NCI-H510A (cell line): ENCODE measurements around the gene FAIM.
"Not testable (repeated sequence)": the region's sequence is repeated elsewhere in the genome, so short reads cannot be mapped to it uniquely, and the experiment has no call there.

Experiments used
- DNase-seq: peaks from one replicate; lab custom pipeline; 2025; lab: John Stamatoyannopoulos, UW

Gene FAIM

DNA sequence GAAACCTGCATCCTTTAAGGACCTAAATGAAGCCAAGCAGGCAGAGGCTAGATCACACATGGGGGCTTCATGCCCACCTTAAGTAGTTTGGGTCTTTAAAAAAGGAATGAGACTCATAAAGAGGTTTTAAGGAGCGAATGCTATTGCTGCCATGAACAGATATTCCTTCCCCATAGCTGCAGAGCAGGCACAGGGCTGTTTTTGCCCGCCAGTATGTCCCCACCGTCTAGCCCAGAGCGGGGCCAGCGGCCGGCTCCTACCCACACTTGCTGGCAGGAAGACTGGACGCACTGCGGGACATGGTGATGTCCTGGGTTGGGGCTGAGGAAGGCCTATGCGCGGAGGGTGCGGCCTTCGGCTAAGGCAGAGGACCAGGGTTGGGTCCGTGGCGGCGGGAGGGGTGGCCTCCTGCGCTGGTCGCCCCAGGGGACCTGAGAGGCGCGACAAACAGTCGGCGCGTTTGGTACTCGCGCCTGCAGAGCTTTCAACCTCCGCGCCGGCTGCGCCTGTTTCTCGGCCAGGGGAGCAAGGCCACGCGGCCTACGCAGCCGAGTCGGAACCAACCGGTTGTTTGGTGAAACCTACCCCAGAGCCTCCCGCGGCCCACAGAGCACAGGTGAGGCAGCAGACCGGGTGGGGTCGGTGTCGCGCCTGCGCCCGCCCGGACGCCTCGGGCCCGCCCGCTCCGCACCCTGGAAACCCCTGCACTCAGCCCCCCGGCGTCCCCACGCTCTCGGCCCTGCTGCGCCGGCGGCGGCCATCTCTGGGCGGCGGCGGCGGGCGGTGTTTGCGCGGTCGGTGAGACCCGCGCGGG is at the start of gene FAIM:
Gene FAIM (plus strand): TSS at position 450 of the 814 bp plus-strand sequence. CDS start 10,956 bp downstream, outside the sequence.
- DNase-seq, result peak; percentile 48

DNA sequence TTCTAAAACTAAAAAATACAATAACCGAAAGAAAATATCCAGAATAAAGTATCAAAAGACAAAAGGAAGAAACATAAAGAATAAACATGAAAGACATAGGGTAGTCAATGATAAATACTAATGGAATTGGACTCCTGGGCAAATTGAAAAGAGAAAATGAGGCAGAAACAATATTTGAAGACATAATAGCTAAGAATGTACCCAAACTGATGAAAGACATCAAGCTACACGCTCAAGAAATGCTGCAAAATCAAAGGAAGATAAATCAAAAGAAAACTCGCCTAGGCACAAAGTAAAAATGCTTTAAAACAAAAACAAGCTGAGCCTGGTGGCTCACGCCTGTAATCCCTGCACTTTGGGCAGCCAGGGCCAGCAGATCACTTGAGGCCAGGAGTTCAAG is 49.4 kb upstream of the FAIM start:
- DNase-seq, result no peak

DNA sequence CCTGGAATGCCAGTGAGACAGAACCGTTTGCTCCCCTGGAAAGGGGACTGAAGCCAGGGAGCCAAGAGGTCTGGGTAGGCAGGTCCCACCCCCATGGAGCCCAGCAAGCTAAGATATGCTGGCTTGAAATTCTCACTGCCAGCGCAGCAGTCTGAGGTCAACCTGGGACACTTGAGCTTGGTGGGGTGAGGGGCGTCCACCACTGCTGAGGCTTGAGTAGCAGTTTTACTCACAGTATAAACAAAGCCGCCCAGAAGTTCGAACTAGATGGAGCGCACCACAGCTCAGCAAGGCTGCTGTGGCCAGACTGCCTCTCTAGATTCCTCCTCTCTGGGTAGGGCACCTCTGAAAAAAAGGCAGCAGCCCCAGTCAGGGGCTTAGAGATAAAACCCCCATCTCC is 48.1 kb upstream of the FAIM start:
- no peak for DNase-seq

DNA sequence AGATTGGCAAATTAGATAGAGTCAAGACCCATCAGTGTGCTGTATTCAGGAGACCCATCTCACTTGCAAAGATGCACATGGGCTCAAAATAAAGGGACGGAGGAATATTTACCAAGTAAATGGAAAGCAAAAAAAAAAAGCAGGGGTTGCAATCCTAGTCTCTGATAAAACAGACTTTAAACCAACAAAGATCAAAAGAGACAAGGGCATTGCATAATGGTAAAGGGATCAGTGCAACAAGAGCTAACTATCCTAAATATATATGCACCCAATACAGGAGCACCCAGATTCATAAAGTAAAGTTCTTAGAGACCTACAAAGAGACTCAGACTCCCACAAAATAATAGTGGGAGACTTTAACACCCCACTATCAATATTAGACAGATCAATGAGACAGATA is 45.7 kb upstream of the FAIM start:
- DNase-seq, result not testable (repeated sequence)

DNA sequence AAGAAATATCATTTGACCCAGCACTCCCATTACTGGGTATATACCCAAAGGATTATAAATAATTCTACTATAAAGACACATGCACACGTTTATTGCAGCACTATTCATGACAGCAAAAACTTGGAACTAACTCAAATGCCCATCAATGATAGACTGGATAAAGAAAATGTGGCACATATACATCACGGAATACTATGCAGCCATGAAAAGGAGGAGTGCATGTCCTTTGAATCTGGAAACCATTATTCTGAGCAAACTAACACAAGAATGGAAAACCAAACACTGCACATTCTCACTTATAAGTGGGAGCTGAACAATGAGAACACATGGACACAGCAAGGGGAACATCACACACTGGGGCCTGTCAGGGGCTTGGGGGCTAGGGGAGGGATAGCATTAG is 42.3 kb upstream of the FAIM start:
- DNase-seq, result not testable (repeated sequence)

- DNase-seq, result no peak
These were observed 41.2 kb upstream of the FAIM start for GRCh38 chr3:138567403-138567802.

DNA sequence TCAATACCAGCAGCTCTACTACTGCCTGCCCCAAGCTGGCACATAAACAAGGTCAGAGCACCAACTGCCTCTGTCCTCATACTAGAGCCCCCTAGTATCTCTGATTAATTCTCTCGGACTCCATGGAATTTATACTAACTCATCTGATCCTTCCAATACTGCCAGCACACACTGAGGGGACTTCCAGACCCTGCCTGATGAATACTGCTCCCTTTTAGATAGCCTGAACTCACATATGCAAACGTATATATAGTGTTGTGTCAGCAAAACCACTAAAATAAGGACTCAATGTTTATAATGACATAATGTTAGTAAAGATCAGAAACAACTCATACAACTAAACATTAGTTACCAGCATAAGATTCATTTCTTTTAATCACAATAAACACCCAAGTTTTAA is 39.5 kb upstream of the FAIM start:
- DNase-seq, result no peak

DNA sequence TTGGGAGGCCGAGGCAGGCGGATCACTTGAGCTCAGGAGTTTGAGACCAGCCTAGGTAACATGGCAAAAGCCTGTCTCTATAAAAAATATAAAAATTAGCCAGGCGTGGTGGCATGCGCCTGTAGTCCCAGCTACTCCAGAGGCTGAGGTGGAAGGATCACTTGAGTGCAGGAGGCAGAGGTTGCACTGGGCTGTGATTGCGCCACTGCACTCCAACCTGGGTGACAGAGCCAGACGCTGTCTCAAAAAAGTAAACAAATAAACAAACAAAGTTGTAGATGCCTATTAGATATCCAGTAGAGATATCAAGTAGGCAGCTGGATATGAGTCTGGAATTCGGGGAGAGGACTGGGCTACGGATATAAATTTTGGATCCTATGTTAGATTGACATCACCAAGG is 38.9 kb upstream of the FAIM start:
- not testable (repeated sequence) for DNase-seq

DNA sequence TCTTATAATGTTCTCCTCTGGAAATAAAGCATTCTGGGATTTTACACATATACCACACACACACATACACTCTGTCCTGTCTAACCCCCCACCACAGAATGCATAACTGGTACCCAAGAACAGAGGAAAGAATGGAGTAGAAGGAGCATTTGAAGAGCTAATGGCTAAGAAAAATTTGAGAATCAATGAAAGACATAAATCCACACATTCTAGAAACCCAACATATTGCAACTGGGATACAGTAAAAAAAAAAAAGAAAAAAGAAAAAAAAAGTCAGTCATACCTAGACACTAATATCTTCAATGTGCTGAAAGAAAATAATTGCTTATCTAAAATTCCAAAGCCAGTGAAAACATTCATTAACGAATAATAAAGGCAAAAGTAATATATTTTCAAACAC is 35.4 kb upstream of the FAIM start:
- DNase-seq, result no peak

- no peak for DNase-seq
These were observed 30.4 kb upstream of the FAIM start for GRCh38 chr3:138578141-138578540.

DNA sequence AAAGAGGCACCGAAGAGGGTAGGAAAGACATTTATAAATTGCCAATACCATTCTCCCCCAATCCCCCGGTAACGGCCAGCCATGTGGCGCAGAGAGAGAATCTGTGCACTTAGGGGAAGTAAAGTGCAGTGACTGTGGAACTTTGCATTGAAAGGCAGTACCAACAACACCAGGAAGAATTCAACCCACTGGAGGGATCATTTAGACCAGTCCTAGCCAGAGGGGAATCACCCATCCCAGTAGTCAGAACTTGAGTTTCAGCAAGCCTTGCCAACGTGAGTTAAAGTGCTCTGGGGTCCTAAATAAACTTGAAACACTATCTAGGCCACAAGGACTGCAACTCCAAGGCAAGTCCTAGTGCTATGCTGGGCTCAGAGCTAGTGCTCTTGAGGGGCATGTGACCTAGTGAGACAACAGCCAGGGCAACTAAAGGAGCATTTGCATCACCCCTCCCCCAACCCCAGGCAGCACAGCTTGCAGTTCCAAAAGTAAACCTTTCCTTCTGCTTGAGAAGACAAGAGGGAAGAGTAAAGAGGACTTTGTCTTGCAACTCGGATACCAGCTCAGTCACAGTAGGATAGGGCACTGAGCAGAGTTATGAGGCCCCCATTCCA is 29.5 kb upstream of the FAIM start:
- no peak for DNase-seq

- no peak for DNase-seq
These were observed 21.2 kb upstream of the FAIM start for GRCh38 chr3:138587374-138587773.

DNA sequence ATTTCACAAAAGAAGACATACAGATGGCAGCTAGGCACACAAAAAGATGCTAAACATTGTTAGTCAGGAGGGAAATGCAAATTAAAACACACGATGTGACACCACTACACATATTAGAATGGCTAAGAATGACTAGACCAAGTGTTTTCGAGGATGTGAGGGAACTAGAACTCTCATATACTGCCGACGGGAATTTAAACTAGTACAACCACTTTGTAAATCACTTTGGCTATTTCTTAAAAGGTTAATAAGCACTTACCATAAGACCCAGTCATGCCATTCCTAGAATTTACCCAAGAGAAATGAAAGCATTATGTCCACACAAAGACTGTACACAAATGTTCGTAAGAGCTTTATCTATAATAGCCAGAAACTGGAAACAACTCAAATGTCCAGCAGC is 20.1 kb upstream of the FAIM start:
- no peak for DNase-seq

DNA sequence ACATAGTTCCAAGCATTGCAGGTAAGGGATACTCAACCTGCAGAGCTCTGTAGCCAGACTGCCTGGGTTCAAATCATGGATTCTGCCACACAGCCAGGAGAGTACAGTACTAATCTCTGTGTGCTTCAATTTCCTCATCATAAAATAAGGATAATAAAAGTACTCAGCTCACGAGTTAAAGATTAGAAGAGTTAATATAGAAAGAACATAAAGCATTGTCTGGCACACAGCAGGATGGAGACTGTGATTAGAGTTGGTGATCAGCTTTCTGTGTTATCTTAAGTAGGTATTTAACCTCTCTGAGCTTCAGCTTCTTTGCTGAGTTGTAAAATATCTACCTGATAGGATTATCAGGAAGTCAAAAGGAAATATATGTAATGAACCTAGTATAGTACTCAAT is 17.2 kb upstream of the FAIM start:
- DNase-seq, result no peak

- DNase-seq, result no peak
These were observed 15.0 kb upstream of the FAIM start for GRCh38 chr3:138593488-138594149.

- DNase-seq, result no peak
These were observed 14.2 kb upstream of the FAIM start, which contains the start of gene CEP70 for GRCh38 chr3:138594150-138594934. Gene CEP70 (minus strand): TSS chr3:138594260. CDS start chr3:138572927, 21,333 bp downstream.

GRCh38 chr3:138594935-138595610 is 13.5 kb upstream of the FAIM start:
- no peak for DNase-seq

GRCh38 chr3:138597186-138597976 is 11.2 kb upstream of the FAIM start:
- DNase-seq, result not testable (repeated sequence)

DNA sequence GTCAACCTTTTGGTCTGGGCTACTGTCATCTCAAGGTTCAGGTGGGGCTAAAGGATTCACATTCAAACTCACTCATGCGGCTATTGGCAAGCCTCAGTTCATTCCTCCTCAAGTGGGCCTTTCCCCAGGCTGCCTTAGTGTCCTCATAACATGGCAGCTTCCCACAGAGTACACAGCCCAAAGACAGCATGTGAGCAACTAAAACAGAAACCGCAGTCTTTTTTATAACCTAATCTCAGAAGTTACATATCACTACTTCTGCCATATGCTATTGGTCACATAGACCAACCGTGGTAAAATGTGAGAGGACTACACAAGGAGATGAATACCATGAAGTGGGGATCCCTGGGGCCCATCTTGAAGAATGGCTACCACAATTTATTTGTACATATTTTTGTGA is 10.0 kb upstream of the FAIM start:
- no peak for DNase-seq

DNA sequence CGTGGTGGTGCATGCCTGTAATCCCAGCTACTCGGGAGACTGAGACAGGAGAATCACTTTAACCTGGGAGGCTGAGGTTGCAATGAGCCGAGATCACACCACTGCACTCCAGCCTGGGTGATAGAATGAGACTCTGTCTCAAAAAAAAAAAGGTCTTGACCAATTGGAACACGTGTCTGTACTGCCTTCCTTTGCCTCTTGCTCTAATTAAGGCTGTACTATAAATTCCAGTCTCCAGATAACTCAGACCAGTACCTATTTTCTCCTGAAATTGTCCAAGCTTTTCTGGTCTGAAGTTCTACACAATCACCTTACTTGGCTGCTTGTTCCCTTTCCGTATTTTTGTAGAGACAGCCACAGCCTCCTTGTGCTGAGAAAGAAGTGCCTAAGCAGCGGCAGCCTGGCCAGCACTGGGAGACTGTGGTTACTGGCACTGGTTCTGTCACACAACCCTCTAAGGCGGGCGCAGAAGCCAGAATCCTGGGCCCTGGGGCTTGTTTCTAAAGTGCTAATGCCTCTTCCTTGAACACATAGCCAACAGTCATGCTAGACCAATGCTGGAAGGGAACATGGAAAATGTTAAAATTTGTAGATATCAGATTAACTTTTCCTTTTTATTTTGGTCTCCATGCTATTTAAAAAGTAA is 8.3 kb upstream of the FAIM start:
- no peak for DNase-seq
